Gastrocnemius medialis (tissue), 4 donors: ENCODE results near the gene FANCC. TPM values are rescaled to one million over a fixed set of nuclear protein-coding genes. Genes with fewer than 3 reads are reported as not detected.
"Not testable (repeated sequence)": the region's sequence is repeated elsewhere in the genome, so short reads cannot be mapped to it uniquely, and the experiment has no call there.

ENCODE experiments used
- ATAC-seq, 2 donors: fragments of 150-250 bp; one replicate each; pipeline ENCODE4 v1.9.1; 2016
- DNase-seq, 2 donors: peaks; one replicate each; pipeline ENCODE4 v3.0.0-alpha.2; 2019
- H3K27ac ChIP-seq, 4 donors: fragments of 200-600 bp; sonication (generic); 1 replicate in 1 of 4; 2 replicates in 3 of 4; pipeline ENCODE4 v1.5.1; 2016 to 2018; ENCODE audit warnings: mild to moderate bottlenecking in 2 of 4, moderate library complexity in 1 of 4
- H3K27me3 ChIP-seq, 3 donors: fragments of 200-600 bp; sonication (generic) in 2 of 3; 1 replicate in 1 of 3; 2 replicates in 2 of 3; pipeline versions ENCODE4 v1.5.1 to v1.6.0; 2016 to 2019; ENCODE audit warnings: mild to moderate bottlenecking in 1 of 3, moderate library complexity in 1 of 3
- H3K36me3 ChIP-seq, 2 donors: fragments of 200-600 bp; sonication (generic) in 1 of 2; one replicate each; pipeline ENCODE4 v1.5.1; 2017 to 2018
- H3K4me1 ChIP-seq, 2 donors: fragments of 200-600 bp; sonication (generic) in 1 of 2; one replicate each; pipeline ENCODE4 v1.5.1; 2016 to 2017; ENCODE audit warnings: mild to moderate bottlenecking in 2 of 2
- H3K4me3 ChIP-seq, 4 donors: fragments of 200-600 bp; sonication (generic) in 3 of 4; 1 replicate in 1 of 4; 2 replicates in 3 of 4; pipeline ENCODE4 v1.5.1; 2016 to 2019; ENCODE audit warnings: mild to moderate bottlenecking in 2 of 4
- H3K9me3 ChIP-seq, 3 donors: fragments of 200-600 bp; sonication (generic) in 2 of 3; 1 replicate in 1 of 3; 2 replicates in 2 of 3; pipeline ENCODE4 v1.5.1; 2016 to 2019
- POLR2A ChIP-seq, 2 donors: fragments of 450-650 bp; IDR thresholded peaks; one replicate each; pipeline ENCODE4 v1.6.1; 2017; ENCODE audit warnings: antibody characterized with exemption in 2 of 2, mild to moderate bottlenecking in 2 of 2, moderate library complexity in 2 of 2
- in situ Hi-C, 4 donors: fragments of 200-750 bp; cut with MboI; loops; one replicate each; pipeline versions ENCODE4 v1.15.0 to v1.8.0; 2017; ENCODE audit warnings: low sequenced_read_pairs in 4 of 4
- intact Hi-C: fragments of 100-400 bp; cut with DNase I; formaldehyde crosslinking; loops from one replicate; pipeline ENCODE4 v1.15.1; 2023; ENCODE audit warnings: low total_unique reads
- total RNA-seq, 4 donors: library from RNA; depleted of rRNA; stranded (reverse); fragments of >200 nt; gene quantifications; one replicate each; pipeline versions ENCODE4 v1.1.0 to v1.2.3, GENCODE V29; 2016
- TF ChIP-seq, protein P1 (sequence below), 5 experiments: fragments of 450-650 bp in 3 of 5; fragments of 200-600 bp in 2 of 5; sonication (generic) in 2 of 5; IDR thresholded peaks in 4 of 5; conservative IDR thresholded peaks in 1 of 5; 1 replicate in 4 of 5; 2 replicates in 1 of 5; pipeline ENCODE4 v1.5.1; 2016 to 2019; ENCODE audit warnings: antibody characterized with exemption in 5 of 5, mild to moderate bottlenecking in 3 of 5, moderate library complexity in 3 of 5

FANCC gene
- total RNA-seq, 4 donors from 2014 or later: 1.2 to 4.8 (median 2.5) TPM

DNA sequence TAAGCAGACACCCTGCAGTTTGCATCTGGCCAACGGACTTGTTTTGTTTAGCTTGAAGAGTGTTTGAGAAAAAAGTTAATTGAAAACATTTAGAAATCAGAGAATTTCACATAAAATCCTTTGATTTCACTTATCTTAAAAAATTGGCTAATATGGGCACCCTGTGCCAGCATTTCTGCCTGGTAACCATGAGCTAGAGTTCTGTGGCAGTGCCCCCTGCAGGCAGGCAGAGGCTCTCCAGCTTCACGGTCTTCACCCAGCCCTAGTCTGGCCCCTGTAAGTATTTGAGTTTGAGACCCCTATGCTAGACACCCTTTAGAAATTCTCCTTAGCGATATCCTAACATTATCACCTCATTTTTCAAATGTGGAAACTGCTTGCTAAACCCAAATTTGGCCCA, 18.8 kb upstream of the FANCC start:
- H3K36me3 ChIP-seq: no peaks in the 10 kb centered on the region
- no peak overlapping the region for H3K27ac ChIP-seq
- in situ Hi-C loops (no loop called here), intact Hi-C loops (no loop called here)
- no peaks in the 10 kb centered on the region for H3K9me3 ChIP-seq
- H3K4me3 ChIP-seq: no peak overlapping the region
- H3K4me1 ChIP-seq: no peaks in the 10 kb centered on the region
- TF ChIP-seq, protein P1, sequence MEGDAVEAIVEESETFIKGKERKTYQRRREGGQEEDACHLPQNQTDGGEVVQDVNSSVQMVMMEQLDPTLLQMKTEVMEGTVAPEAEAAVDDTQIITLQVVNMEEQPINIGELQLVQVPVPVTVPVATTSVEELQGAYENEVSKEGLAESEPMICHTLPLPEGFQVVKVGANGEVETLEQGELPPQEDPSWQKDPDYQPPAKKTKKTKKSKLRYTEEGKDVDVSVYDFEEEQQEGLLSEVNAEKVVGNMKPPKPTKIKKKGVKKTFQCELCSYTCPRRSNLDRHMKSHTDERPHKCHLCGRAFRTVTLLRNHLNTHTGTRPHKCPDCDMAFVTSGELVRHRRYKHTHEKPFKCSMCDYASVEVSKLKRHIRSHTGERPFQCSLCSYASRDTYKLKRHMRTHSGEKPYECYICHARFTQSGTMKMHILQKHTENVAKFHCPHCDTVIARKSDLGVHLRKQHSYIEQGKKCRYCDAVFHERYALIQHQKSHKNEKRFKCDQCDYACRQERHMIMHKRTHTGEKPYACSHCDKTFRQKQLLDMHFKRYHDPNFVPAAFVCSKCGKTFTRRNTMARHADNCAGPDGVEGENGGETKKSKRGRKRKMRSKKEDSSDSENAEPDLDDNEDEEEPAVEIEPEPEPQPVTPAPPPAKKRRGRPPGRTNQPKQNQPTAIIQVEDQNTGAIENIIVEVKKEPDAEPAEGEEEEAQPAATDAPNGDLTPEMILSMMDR (IDR thresholded peaks at IDR 0.05 in 4 of 5, conservative IDR thresholded peaks at IDR 0.05 in 1 of 5): peak in 3 of 5 experiments; percentile 15 to 42 (median 24)
- TF ChIP-seq POLR2A (IDR thresholded peaks at IDR 0.05): no peak
- no peaks in the 10 kb centered on the region for H3K27me3 ChIP-seq
- DNase-seq: no peak
- ATAC-seq: no peak

- TF ChIP-seq, protein P1 (IDR thresholded peaks at IDR 0.05 in 4 of 5, conservative IDR thresholded peaks at IDR 0.05 in 1 of 5): no peak
- no peak for TF ChIP-seq POLR2A (IDR thresholded peaks at IDR 0.05)
- intact Hi-C loops (no loop called here), in situ Hi-C loops (no loop called here)
- Histone ChIP-seq H3K4me3 (no peak overlapping the region), H3K4me1 (no peaks in the 10 kb centered on the region), H3K9me3 (no peaks in the 10 kb centered on the region), H3K36me3 (no peaks in the 10 kb centered on the region), H3K27ac (no peak overlapping the region), H3K27me3 (no peaks in the 10 kb centered on the region)
- no peak for DNase-seq
- ATAC-seq: no peak
Measured at GRCh38 chr9:95333426-95333825, 15.9 kb upstream of the FANCC start.

DNA sequence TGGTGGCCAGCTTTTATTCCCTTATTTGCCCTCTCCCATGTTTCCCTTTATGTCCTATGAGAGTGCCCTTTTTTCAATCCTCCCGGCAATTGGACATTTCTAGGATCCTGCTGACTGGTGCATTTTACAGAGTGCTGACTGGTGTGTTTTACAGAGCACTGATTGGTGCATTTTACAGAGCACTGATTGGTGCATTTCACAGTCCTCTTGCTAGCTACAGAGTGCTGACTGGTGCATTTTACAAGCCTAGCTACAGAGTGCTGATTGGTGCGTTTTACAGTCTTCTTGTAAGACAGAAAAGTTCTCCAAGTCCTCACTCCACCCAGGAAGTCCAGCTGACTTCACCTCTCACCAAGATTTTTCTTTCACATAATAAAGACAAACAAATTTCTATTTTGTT, 15.4 kb upstream of the FANCC start:
- in situ Hi-C loops: no loop called here
- no peak for ATAC-seq

GRCh38 chr9:95330720-95331404, 13.4 kb upstream of the FANCC start:
- Histone ChIP-seq H3K36me3 (no peaks in the 10 kb centered on the region), H3K4me3 (no peak overlapping the region), H3K27ac (no peak overlapping the region), H3K9me3 (no peaks in the 10 kb centered on the region), H3K27me3 (no peaks in the 10 kb centered on the region), H3K4me1 (no peaks in the 10 kb centered on the region)
- DNase-seq (no peak), ATAC-seq (no peak)
- in situ Hi-C loops (no loop called here), intact Hi-C loops (no loop called here)
- no peak for TF ChIP-seq POLR2A (IDR thresholded peaks at IDR 0.05)
- TF ChIP-seq, protein P1 (IDR thresholded peaks at IDR 0.05 in 4 of 5, conservative IDR thresholded peaks at IDR 0.05 in 1 of 5): no peak

More for the DNA sequence above, 15.4 kb upstream of the FANCC start:
- DNase-seq: no peak
- no peak overlapping the region for H3K4me3 ChIP-seq
- H3K36me3 ChIP-seq: no peaks in the 10 kb centered on the region
- TF ChIP-seq, protein P1 (IDR thresholded peaks at IDR 0.05 in 4 of 5, conservative IDR thresholded peaks at IDR 0.05 in 1 of 5): no peak
- TF ChIP-seq POLR2A (IDR thresholded peaks at IDR 0.05): no peak
- no peaks in the 10 kb centered on the region for H3K27me3 ChIP-seq
- H3K27ac ChIP-seq: no peak overlapping the region
- H3K4me1 ChIP-seq: no peaks in the 10 kb centered on the region
- intact Hi-C loops: no loop called here
- no peaks in the 10 kb centered on the region for H3K9me3 ChIP-seq

- not testable (repeated sequence) for H3K27me3 ChIP-seq, H3K27ac ChIP-seq
Measured at GRCh38 chr9:95329061-95329460, 11.6 kb upstream of the FANCC start.

More at GRCh38 chr9:95329061-95329460, 11.6 kb upstream of the FANCC start:
- ATAC-seq, in situ Hi-C loops, DNase-seq, H3K4me1 ChIP-seq, H3K9me3 ChIP-seq, H3K36me3 ChIP-seq, intact Hi-C loops, H3K4me3 ChIP-seq: not testable (repeated sequence)
